Glomerular visceral epithelial cell (primary cell): ENCODE data around the gene FKBP10.
A peak's percentile ranks its signal among the peaks of the same experiment; 100 is the strongest.
"Not testable (repeated sequence)": the region's sequence is repeated elsewhere in the genome, so short reads cannot be mapped to it uniquely, and the experiment has no call there.

Source experiments
- DNase-seq: peaks from one replicate; pipeline ENCODE4 v3.0.0-alpha.2; 2016; ENCODE audit errors: extremely low spot score

FKBP10 gene

DNA sequence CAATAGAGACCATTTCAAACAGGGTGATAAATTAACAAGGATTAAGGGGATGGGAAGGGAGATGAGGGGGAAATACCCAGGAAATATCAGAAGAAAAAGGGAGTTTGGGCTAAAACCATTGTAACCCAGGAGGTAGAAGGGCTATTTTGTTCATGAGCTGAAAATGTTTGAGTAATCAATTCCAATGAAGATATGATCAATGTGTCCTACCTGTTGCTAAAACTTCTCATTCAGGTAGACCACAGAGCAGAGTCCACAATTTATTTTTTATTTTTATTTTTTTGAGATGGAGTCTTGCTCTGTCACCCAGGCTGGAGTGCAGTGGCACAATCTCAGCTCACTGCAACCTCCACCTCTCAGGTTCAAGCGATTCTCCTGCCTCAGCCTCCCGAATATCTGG, 26.6 kb downstream of the FKBP10 start:
- DNase-seq = not testable (repeated sequence)

DNA sequence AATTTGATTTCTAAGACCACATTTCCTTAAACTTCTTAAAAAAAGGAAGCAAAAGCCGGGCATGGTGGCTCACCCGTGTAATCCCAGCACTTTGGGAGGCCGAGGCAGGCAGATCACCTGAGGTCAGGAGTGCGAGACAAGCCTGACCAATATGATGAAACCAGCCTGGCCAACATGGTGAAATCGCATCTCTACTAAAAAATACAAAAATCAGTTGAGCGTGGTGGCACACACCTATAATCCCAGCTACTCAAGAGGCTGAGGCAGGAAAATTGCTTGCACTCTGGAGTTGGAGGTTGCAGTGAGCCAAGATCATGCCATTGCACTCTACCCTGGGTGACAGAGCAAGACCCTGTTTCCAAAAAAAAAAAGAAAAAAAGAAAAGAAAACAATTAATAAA, 28.0 kb downstream of the FKBP10 start:
- DNase-seq = not testable (repeated sequence)

DNA sequence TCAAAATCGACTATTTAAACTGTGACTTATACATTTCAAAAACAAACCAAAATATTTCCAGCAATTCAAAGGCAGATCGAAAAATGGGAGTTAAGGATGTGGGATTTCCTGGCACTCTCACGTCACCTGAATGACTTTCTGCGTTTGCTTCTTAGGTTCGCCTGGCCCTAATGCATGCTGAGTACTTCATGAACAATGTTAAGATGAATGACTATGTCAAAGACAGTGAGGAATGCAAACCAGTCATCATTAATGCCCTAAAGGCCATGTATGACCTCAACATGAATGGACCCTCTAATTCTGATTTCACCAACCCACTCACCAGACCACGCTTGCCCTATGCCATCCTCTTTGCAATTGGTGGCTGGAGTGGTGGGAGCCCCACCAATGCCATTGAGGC, 32.2 kb downstream of the FKBP10 start:
- no peak for DNase-seq

DNA sequence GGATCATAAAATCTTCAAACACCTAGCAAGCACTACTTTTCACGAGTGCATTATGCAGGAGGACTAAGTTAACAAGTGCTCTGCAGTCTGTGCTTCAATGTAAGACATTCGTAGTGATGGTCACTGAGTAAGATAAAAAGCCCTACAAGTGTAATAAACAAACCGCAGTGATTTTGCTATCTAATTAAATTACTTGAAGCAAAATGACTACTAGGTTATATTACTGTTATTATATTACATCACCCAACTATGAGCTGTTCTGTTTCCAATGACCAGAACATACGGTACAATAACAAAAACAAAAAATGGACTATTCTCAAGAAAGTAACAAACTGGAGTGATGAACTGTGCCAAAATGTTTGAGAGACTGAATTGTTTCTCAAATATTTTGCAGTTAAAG, 36.0 kb downstream of the FKBP10 start:
- no peak for DNase-seq

DNA sequence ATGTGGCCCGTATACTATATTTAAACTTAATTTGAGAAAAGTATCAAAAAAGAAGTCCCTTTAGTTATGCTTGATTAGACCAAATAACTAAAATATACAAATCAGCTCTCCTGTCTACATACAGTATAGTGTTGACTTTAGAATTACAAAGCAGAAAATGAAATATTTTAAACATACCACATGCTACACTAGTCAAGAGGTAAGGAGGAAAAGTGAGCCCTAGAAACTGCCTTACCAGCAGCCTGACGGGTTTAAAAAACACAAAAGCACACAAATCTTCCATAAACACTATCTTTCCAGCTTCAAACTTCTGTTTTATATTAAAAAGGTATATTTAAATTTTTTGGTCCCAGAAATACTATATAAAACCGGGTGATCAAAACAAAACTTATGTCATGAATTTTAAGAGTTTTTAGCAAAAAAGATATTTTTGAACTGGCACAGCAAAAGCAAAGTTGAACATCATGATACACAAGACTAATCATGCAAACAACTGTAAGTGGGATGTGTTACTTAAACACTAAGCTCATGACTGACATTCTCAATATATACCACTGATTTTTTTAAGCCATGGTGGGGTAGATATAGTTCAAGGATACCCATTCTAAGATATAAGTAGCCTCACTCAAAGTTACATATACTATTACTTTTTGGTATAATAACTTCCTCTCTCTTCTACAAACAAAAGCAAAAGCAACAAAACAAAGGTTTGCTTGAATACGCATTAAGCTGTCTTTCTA, 36.6 kb downstream of the FKBP10 start:
- DNase-seq = no peak

DNA sequence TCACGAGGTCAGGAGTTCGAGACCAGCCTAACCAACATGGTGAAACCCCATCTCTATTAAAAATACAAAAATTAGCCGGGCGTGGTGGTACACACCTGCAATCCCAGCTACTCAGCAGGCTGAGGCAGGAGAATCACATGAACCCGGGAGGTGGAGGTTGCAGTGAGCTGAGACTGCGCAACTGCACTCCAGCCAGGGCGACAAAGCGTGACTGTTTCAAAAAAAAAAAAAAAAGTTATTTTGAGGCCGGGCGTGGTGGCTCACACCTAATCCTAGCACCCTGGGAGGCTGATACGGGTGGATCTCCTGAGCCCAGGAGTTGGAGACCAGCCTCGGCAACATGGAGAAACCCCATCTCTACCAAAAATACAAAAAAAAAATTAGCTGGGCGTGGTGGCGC, 38.6 kb downstream of the FKBP10 start:
- DNase-seq = not testable (repeated sequence)

DNA sequence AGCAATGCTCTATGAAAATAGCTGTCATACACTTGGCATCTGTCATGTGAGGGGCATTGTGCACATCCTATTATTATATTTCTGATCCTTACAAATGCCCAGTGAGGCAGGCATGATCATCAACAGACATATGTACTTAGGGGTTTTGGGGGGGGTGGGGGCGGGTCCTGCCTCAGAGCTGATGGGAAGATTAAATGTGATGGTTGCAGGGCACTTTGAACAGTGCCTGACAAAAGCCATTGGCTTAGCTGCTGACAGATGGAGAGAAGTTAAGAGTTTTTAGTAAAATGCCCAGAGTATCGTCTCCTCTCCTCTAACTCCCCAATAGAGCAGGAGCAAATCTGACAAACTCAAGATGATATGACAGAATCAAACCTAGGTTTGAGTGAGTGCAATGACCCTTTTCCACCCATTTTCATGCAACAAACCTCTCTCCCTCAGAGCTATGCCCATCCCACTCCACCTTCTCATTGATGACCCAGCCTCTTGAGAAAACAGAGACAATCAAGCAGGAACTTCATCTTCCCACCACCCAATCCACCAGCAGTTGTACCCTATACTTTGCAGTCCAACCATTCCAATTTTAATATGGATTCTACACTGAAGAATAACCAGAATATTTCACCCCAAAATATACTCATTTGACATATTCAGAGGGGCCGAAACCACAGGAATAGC, 47.6 kb downstream of the FKBP10 start:
- DNase-seq = no peak

DNA sequence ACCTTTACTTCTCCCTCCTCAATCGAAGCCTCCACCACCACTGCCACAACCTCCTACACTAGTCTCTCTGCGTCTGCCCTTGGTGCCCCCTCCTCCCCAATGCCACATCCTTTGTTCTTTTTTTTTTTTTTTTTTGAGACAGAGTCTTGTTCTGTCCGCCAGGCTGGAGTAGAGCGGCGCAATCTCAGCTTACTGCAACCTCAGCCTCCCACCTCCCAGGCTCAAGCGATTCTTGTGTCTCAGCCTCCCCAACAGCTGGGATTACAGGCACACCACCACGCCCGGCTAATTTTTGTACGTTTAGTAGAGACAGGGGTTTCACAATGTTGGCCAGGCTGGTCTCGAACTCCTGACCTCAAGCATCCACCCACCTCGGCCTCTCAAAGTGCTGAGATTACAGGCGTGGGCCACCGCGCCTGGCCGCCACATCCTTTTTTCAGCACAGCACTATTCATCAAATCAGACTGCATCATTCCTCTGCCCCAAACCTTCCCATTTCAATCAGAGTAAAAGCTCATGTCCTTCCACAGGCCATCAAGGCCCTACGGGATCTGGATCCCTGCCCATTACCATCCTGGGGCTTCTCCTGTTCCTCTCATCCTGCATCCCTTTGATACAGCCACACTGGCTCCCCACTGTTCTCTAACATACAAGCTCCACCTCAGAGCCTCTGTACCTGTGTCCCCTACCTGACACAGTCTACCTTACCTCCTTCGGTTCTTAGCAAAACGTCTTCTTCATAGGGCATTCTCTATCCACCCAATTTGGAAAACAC, 50.5 kb downstream of the FKBP10 start:
- DNase-seq = no peak

DNA sequence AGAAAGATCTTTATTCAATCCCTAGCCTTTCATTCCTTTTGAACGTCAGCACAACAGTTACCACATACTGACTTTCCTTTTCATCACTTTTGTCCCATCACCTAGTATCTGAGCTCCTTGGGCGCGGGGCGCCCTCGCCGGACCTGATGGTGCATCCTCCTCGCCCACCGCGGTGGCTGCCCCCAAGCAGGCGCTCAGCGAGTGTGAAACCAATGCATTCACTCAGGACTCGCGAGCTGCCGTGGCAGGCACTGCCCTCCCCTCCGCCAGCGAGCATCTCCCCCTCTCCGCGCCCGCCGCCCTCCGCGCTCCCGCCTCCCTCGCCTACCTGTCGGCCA, 51.7 kb downstream of the FKBP10 start:
- no peak for DNase-seq

DNA sequence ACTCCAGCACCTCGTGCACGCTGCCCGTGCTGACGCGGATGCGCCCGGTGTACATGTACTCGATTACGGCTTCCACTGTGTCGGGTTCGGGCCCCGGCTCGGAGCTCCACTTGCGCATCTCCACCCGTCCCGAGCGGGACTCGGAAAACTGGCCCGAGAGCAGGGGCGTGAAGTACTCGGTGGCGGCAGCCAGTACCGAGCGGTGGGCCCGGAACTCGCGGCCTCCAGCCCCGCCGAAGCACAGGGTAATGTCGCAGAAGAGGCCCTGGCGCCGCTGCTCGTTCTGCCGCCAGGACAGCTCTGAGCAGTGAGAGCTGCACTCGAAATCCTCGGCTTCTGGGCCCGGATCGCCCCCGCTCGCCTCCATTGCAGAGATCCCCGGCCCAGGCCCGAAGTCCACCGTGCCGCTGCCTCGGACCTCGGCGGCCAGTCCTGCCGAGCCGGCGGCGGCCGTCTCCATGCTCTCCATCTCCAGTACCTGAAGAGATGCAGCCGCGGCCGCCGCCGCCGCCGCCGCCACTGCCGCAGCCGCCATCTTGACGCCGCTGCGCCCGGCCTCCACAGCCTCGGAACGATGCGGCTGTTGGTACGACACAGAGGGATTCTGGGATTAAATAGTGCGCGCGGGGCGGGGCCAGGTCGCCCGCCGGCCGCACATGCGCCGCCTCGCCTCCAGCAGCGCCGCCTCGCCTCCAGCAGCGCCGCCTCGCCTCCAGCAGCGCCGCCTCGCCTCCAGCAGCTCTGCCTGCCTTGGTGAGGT, 52.2 kb downstream of the FKBP10 start, which contains the start of gene KLHL11:
TSS of gene KLHL11 (minus strand) at position 588 of the 760 bp plus-strand sequence. CDS start at position 535, 53 bp downstream.
- peak; percentile 90 for DNase-seq

DNA sequence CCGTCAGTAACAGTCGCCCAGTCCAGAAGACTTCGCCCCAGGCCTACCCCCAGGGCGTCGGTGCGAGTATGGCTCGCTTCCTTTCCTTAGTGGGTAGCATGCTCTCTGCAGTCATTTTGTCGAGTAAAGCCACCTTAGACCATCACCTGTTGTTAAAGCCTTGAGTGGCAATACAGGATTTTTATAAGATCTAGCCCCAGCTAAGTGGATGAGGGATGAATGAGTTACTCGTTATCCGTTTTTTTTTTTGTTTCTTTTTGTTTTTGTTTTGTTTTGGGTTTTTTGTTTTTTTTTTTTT, 52.7 kb downstream of the FKBP10 start:
- DNase-seq = no peak

DNA sequence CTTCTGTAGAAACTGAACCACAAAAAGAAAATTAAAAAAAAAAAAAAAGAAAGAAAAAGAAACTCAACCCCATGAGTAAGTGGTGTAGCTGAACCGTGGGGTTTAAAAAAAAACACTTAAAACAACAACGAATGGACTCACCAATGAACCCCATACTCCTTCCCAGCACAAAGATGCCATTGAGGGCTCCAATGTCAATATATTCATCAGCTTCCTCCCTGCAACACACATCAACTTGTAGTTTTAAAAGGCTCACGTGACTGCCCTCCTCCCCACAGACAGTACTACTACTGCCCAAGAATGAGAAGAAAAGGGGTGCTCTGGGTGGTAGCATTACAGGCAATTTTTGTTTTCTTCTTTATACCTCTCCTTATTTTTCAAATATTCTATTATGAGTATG, 55.8 kb downstream of the FKBP10 start:
- DNase-seq = no peak

DNA sequence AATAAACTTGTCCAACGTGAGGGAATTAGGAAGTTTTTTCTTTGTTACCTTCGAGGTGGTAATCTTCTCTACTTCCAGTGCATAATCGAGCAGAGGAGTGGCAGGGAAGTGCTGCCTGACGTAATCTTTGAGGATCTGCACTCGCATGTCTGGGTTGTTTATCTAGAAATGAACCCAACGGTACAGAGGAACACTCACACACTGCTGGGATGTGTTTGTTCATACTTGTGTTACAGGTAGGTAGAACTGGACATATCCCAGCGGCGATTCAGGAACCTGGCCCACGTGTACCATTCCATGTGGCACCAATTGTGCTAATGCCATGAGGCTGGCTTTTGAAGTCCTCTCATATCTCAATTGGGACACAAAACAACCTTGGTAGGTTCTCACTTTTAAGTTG, 56.6 kb downstream of the FKBP10 start:
- no peak for DNase-seq

DNA sequence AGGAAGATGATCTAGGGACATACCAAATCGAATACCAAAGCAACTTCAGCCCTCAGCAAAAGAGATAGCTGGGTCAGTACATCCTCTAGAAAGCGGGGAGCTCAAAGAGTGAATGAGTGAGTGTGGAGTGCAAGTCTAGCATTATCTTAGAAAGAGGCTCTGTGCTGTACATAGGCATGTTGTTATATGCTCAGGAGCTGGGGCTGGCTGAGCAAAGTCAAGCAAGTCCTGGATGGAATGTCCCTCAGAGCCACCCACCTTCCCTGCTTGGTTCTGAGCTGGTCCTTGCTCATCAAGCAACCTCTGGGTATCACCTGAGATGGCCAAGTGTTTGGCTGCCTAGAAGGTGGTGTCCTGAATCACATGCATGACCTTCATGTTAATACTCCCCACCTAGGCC, 57.3 kb downstream of the FKBP10 start:
- DNase-seq = no peak

DNA sequence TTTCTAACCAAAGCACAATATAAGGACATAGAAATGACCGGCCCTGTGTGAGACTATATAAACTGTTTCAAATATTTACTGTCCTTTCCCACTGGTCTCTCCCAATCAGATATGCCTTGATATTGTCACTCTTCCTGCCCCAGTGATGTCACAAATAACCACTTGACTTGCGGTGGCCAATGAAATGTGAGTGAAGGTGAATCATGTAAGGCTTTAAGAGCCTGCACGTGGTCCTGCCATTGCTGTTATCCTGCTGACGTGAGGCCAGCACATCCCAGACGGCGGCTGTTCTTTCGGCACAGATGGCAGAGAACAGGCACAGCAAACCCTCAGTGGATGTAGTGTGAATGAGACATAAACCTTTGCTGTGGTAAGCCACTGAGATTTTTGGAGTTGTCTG, 57.8 kb downstream of the FKBP10 start:
- DNase-seq = no peak

DNA sequence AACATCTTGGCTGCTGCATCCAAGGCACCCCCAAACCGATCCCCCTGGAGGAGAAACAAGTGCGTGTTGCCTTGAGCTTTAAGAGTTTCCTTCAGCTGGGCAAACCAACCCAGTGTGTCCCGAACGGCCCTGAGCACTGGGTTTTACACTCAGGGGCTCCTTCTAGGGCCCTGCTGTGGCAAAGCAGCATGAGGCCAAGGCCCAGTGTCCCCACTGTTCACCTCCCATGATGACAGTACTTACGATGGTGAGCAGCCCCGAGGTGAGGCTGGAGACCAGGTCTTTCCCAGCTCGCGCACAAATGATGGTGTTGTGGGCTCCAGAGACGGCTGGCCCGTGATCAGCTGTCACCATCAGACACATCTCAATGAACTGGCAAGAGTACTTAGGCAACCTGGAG, 59.0 kb downstream of the FKBP10 start:
- no peak for DNase-seq
